IMR-90 (cell line): ENCODE results near the gene UQCRC2.

Source experiments
- CTCF ChIP-seq: conservative IDR thresholded peaks from 2 replicates; pipeline ENCODE4 v1.5.1; 2012; ENCODE audit warnings: mild to moderate bottlenecking, low read depth, low read length, improper control_type of control experiment
- MAZ ChIP-seq: IDR thresholded peaks from 2 replicates; pipeline ENCODE4 v1.6.1; 2012; ENCODE audit warnings: low read depth, mild to moderate bottlenecking, low read length, improper control_type of control experiment, moderate library complexity, borderline replicate concordance

GRCh38 chr16:21949713-21950260 lies 3.4 kb upstream of the UQCRC2 start:
- TF ChIP-seq MAZ = no peak
- no peak for TF ChIP-seq CTCF
